LNCaP clone FGC (cell line): ENCODE results near the gene STOX1.

ENCODE experiments used
- DNase-seq: peaks from one replicate; pipeline ENCODE4 v3.0.0-alpha.2; 2011; ENCODE audit warnings: low read depth
- H3K4me3 ChIP-seq: 2 replicates; pipeline ENCODE4 v1.5.1; 2011; ENCODE audit warnings: mild to moderate bottlenecking, low read depth, low read length, control low read depth
- CTCF ChIP-seq: IDR thresholded peaks from 2 replicates; pipeline ENCODE4 v1.5.1; 2012; ENCODE audit warnings: mild to moderate bottlenecking; ENCODE audit not compliant: control insufficient read depth, insufficient read depth; ENCODE audit errors: extremely low read depth

Gene STOX1

DNA sequence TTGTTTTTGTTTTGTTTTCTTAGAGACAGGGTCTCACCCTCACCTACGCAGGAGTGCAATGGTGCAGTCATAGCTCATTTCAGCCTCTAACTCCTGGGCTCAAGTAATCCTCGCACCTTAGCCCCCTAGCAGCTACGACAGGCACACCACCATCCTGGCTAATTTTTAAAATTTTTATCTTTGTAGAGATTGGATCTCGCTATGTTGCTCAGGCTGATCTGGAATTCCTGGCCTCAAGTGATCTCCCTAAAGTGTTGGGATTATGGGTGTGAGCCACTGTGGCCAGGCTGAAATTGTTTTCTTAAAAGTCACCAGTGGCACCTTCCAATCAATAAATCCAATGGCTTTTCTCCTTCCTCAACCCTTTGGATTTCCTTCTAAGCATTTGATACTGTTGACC is 52.9 kb downstream of the STOX1 start:
- H3K4me3 ChIP-seq = no peak overlapping the region
- DNase-seq = no peak
- no peak for TF ChIP-seq CTCF

GRCh38 chr10:68895041-68895440 is 67.7 kb downstream of the STOX1 start:
- no peak overlapping the region for H3K4me3 ChIP-seq
- DNase-seq = no peak
- no peak for TF ChIP-seq CTCF

GRCh38 chr10:68897336-68897741 is 70.0 kb downstream of the STOX1 start:
- DNase-seq = peak; percentile 44
- no peak overlapping the region for H3K4me3 ChIP-seq
- peak; percentile 73 for TF ChIP-seq CTCF

GRCh38 chr10:68899186-68899745 is 71.9 kb downstream of the STOX1 start:
- no peak overlapping the region for H3K4me3 ChIP-seq
- no peak for DNase-seq
- no peak for TF ChIP-seq CTCF

GRCh38 chr10:68900427-68901104 is 73.2 kb downstream of the STOX1 start:
- peak; percentile 6 for DNase-seq
- no peak for TF ChIP-seq CTCF
- H3K4me3 ChIP-seq = peak overlapping the region; percentile 73

GRCh38 chr10:68901105-68901927 is 74.0 kb downstream of the STOX1 start, which contains the start of gene DDX50:
Gene DDX50 (plus strand): TSS chr10:68901315. CDS start chr10:68901385, 70 bp downstream.
- TF ChIP-seq CTCF = no peak

More at GRCh38 chr10:68901105-68901927, 74.0 kb downstream of the STOX1 start, which contains the start of gene DDX50:
- peak within 1 kb of the TSS; percentile 73 for H3K4me3 ChIP-seq
- peak; percentile 99 for DNase-seq
